Thyroid gland (tissue), 4 donors: ENCODE measurements around the gene USP36. TPM values are rescaled to one million over a fixed set of nuclear protein-coding genes. Genes with fewer than 3 reads are reported as not detected.
A peak's percentile ranks its signal among the peaks of the same experiment; 100 is the strongest.

Experiments
- DNase-seq, 2 donors: peaks; one replicate each; pipeline ENCODE4 v3.0.0-alpha.2; 2019
- H3K27ac ChIP-seq, 3 donors: fragments of 200-600 bp; sonication (generic); 1 replicate in 2 of 3; 2 replicates in 1 of 3; pipeline ENCODE4 v1.5.1; 2016 to 2019; ENCODE audit warnings: mild to moderate bottlenecking in 1 of 3, moderate library complexity in 1 of 3
- H3K27me3 ChIP-seq: fragments of 200-600 bp; sonication (generic); one replicate; pipeline ENCODE4 v1.5.1; 2019
- H3K36me3 ChIP-seq, 2 donors: fragments of 200-600 bp; sonication (generic); one replicate each; pipeline ENCODE4 v1.5.1; 2016 to 2019
- H3K4me1 ChIP-seq, 2 donors: fragments of 200-600 bp; sonication (generic); one replicate each; pipeline ENCODE4 v1.5.1; 2017 to 2019
- H3K4me3 ChIP-seq, 3 donors: fragments of 200-600 bp; sonication (generic); replicated peaks in 1 of 3; 1 replicate in 2 of 3; 2 replicates in 1 of 3; pipeline ENCODE4 v1.5.1; 2016; ENCODE audit warnings: mild to moderate bottlenecking in 1 of 3
- H3K9me3 ChIP-seq: fragments of 200-600 bp; sonication (generic); one replicate; pipeline ENCODE4 v1.5.1; 2017
- POLR2A ChIP-seq, 2 donors: fragments of 450-650 bp; IDR thresholded peaks; one replicate each; pipeline ENCODE4 v1.6.1; 2017; ENCODE audit warnings: antibody characterized with exemption in 2 of 2, mild to moderate bottlenecking in 2 of 2, moderate library complexity in 1 of 2
- WGBS, 2 donors: methylation state at CpG; one replicate each; pipeline ENCODE4 v1.1.5; 2017; 5-methylcytosine and 5-hydroxymethylcytosine counted together
- intact Hi-C: fragments of 100-400 bp; cut with DNase I; formaldehyde crosslinking; loops from one replicate; pipeline ENCODE4 v1.15.1; 2023
- total RNA-seq, 4 donors: library from RNA; depleted of rRNA; stranded (reverse); fragments of >200 nt; gene quantifications; one replicate each; pipeline ENCODE4 v1.2.3, GENCODE V29; 2016
- TF ChIP-seq, protein P1 (sequence below), 6 experiments: fragments of 200-600 bp in 3 of 6; fragments of 450-650 bp in 3 of 6; sonication (generic) in 3 of 6; IDR thresholded peaks; one replicate each; pipeline ENCODE4 v1.5.1; 2016 to 2019; ENCODE audit warnings: antibody characterized with exemption in 6 of 6, mild to moderate bottlenecking in 2 of 6, inconsistent platforms in 1 of 6, moderate library complexity in 1 of 6

Gene USP36
- total RNA-seq, 4 donors from 2014 or later, result 33.9 to 61.5 (median 46.6) TPM

DNA sequence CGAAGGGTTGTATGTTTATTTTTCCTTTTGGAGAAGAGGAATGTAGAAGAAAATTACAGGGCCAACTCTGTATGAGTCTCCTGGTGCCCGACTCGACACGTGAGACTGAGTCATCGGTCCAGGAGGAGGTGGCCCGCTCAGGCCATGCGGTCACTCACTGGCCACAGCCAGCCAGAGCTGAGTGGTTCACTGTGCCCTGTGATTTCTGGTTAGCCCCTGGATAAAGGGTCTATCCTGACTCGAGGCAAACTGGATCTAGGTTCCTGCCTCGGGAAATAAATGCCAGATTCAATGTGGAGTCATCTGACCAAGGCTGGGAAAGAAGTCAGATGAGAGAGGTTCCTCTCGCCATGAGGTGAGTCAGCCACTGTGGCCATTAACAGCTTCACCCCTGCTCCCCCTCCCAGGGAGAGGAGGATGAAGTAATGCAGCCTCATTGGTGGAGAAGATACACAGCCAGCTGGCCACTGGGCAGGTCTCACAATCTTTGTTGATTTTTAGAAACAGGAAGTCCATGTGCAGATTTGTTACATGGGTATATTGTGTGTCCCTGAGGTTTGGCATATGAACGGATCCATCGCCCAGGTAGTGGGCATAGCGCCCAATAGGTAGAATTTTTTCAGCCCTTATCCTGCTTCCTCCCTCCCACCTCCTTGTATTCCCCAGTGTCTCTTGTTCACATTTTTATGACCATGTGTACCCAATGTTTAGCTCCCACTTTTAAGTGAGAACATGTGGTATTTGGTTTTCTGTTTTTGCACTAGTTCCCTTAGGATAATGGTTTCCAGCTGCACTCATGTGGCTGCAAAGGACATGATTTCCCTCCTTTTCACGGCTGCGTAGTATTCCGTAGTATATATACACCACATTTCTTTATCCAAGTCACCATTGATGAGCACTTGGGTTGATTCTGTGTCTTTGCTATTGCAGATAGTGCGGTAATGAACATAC is 21.7 kb upstream of the USP36 start:
- intact Hi-C loops, result no loop called here
- peak overlapping the region in 2 of 3 donors; percentile 55 to 61 for H3K27ac ChIP-seq

DNA sequence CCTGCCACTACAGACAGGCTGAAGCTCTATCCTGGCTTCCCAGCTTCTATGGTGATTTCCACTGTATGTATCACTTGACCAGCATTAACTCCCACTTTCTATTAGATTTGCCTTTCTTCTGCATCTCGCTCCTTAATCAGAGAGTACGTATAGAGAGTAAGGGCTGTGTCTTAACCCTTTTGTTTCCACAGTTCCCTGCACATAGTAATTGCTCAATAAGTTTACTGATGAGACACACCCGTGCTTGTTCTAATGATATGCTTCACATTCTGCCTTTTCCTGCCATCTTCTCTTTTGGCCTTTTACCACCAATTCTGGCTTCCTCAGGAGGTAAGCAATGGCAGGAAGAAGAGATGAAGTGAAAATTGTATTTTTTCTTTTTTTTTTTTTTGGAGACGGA is 20.6 kb upstream of the USP36 start:
- H3K36me3 ChIP-seq, result peaks cover 0 to 5% of the 10 kb centered on the region in 2 donors
- intact Hi-C loops, result no loop called here

More for the DNA sequence above, 21.7 kb upstream of the USP36 start:
- peak; percentile 22 to 42 for DNase-seq
- Histone ChIP-seq H3K4me1 (no peaks in the 10 kb centered on the region), H3K36me3 (no peaks in the 10 kb centered on the region), H3K4me3 (no peak overlapping the region), H3K27me3 (no peaks in the 10 kb centered on the region), H3K9me3 (no peaks in the 10 kb centered on the region)
- TF ChIP-seq POLR2A (IDR thresholded peaks at IDR 0.05), result no peak
- TF ChIP-seq, protein P1, sequence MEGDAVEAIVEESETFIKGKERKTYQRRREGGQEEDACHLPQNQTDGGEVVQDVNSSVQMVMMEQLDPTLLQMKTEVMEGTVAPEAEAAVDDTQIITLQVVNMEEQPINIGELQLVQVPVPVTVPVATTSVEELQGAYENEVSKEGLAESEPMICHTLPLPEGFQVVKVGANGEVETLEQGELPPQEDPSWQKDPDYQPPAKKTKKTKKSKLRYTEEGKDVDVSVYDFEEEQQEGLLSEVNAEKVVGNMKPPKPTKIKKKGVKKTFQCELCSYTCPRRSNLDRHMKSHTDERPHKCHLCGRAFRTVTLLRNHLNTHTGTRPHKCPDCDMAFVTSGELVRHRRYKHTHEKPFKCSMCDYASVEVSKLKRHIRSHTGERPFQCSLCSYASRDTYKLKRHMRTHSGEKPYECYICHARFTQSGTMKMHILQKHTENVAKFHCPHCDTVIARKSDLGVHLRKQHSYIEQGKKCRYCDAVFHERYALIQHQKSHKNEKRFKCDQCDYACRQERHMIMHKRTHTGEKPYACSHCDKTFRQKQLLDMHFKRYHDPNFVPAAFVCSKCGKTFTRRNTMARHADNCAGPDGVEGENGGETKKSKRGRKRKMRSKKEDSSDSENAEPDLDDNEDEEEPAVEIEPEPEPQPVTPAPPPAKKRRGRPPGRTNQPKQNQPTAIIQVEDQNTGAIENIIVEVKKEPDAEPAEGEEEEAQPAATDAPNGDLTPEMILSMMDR (IDR thresholded peaks at IDR 0.05), result no peak
- WGBS, 2 donors, result 75 to 84% methylated on average over 17 of the region's 17 CpGs

DNA sequence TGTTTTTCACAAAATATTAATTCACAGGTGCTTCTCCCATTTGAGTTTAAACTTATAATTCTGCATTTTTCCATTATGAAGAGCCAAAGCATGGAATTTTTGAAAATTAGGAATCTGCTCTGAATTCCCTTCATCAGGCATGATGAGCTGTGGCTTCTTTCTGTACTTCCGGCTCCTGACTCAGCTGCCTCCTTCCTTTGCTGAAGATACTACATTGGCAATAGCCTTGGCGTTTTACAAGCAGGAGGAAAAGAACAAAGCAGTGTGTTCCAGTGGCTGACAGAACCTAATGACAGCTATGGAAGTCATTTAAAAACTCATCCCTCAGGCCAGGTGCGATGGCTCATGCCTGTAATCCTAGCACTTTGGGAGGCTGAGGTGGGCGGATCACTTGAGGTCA is 18.4 kb upstream of the USP36 start:
- WGBS, 2 donors, result 87 to 95% methylated on average over 4 of the region's 4 CpGs
- intact Hi-C loops, result no loop called here
- TF ChIP-seq, protein P1 (IDR thresholded peaks at IDR 0.05), result no peak
- no peak for TF ChIP-seq POLR2A (IDR thresholded peaks at IDR 0.05)
- H3K36me3 ChIP-seq, result peaks cover 0 to 10% of the 10 kb centered on the region in 2 donors
- H3K9me3 ChIP-seq, result no peaks in the 10 kb centered on the region
- DNase-seq, result no peak
- H3K27ac ChIP-seq, result no peak overlapping the region
- H3K4me1 ChIP-seq, result no peaks in the 10 kb centered on the region
- no peak overlapping the region for H3K4me3 ChIP-seq
- H3K27me3 ChIP-seq, result no peaks in the 10 kb centered on the region

More for the DNA sequence above, 20.6 kb upstream of the USP36 start:
- DNase-seq, result no peak
- Histone ChIP-seq H3K27me3 (no peaks in the 10 kb centered on the region), H3K9me3 (no peaks in the 10 kb centered on the region), H3K27ac (peak overlapping the region in 2 of 3 donors; percentile 55 to 61), H3K4me3 (no peak overlapping the region), H3K4me1 (no peaks in the 10 kb centered on the region)
- 94 to 95% methylated on average over 4 of the region's 4 CpGs for whole genome bisulfite sequencing, 2 donors
- TF ChIP-seq POLR2A (IDR thresholded peaks at IDR 0.05), result no peak
- TF ChIP-seq, protein P1 (IDR thresholded peaks at IDR 0.05), result no peak

DNA sequence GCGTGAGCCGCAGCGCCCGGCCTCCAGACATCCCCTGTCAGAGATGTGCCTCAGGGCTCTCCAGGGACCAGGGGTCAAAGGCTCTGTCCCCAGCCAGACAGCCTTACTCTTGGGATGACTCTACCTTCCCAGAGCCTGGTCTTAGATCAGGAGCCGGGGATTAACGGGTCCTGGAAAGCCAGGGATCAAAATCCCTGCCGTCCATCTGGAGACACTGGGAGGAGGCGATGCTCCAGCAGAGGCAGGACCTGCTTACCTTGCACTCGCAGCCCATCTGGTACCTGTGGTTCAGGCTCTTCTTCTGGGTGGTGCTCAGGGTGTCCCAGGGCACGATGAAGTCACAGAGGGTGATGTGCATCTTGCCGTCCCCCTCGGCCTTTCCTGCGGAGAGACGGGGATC is 16.7 kb upstream of the USP36 start:
- WGBS, 2 donors, result 95 to 96% methylated on average over 11 to 14 of the region's 14 CpGs

More for the DNA sequence above, 16.7 kb upstream of the USP36 start:
- TF ChIP-seq POLR2A (IDR thresholded peaks at IDR 0.05), result no peak
- TF ChIP-seq, protein P1 (IDR thresholded peaks at IDR 0.05), result no peak
- Histone ChIP-seq H3K36me3 (peaks cover 0 to 10% of the 10 kb centered on the region in 2 donors), H3K27ac (no peak overlapping the region), H3K4me3 (no peak overlapping the region), H3K4me1 (no peaks in the 10 kb centered on the region), H3K27me3 (no peaks in the 10 kb centered on the region), H3K9me3 (no peaks in the 10 kb centered on the region)
- intact Hi-C loops, result no loop called here
- DNase-seq, result no peak
